Occipital lobe (tissue), 2 donors: Measurements from ENCODE around the gene TTC23L. TPM values are rescaled to one million over a fixed set of nuclear protein-coding genes. Genes with fewer than 3 reads are reported as not detected.
"Not testable (repeated sequence)": the region's sequence is repeated elsewhere in the genome, so short reads cannot be mapped to it uniquely, and the experiment has no call there.

Experiments
- DNase-seq: peaks from one replicate; lab custom pipeline; 2025; lab: John Stamatoyannopoulos, UW
- total RNA-seq: library from RNA; depleted of rRNA; stranded (reverse); fragments of >200 nt; gene quantifications from one replicate; pipeline ENCODE4 v1.2.3, GENCODE V29; 2014

TTC23L gene
- total RNA-seq, 1 donor from 2014 or later: 3.4 TPM

DNA sequence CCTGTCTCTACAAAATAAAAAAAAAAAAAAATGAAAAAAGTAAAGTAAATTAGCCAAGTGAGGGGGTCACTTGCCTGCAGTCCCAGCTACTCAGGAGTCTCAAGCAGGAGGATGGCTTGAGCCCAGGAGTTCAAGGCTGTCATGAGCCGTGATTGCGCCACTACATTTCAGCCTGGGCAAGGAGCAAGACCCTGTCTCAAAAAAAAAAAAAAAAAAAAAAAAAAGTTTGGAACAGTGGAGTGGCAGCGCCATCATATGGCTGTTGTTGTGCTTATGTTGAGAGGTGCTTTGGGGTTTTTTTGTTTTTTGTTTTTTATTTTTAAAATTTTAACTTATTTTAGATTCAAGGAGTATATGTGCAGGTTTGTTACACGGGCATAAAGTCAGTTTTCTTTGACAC lies 80.1 kb downstream of the TTC23L start:
- no peak for DNase-seq

DNA sequence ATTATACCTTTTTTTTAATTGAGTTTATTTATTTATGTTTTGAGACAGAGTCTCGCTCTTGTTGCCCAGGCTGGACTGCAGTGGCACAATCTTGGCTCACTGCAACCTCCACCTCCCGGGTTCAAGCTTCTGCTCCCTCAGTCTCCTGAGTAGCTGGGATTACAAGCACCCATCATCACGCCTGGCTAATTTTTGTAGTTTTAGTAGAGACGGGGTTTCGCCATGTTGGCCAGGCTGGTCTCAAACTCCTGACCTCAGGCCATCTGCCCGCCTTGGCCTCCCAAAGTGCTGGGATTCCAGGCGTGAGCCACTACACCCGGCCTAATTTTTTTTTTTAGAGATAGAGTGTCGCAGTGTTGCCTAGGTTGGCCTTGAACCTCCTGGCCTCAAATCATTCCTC lies 84.3 kb downstream of the TTC23L start:
- DNase-seq: not testable (repeated sequence)

DNA sequence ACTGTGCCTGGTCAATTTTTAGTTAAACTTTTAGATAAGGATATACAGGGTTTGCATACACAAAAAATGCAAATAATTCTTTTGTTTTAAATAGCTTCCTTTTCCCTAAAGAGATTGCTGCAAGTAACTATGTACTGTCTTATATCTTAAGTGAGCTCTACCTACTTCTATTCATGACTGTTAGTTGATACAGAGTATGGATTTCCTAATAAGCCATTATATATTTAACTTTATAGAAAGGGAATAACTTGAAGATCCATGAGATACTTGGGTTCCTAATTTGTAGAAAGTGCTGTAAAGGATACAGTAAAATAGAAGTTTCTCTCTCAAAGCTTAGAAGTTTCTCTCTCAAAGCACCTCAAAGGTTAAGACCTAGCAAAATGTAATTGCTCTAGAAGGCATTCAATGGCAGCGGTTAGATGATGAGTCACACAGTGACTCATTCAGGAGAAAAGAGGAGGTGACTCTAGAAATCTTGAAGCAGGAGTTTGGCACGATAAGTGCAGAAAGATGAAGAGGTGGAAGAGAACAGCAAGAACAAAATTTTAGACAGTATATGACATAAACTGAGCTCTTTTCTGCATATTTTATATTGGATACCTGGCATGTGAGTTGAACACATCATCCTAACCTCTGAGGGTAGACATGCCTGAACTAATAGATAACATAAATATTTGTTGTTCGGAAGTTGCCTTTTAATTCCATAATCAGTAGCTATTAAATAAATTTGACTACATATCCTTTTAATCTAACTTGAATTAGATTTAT lies 84.9 kb downstream of the TTC23L start:
- DNase-seq: peak; percentile 3

DNA sequence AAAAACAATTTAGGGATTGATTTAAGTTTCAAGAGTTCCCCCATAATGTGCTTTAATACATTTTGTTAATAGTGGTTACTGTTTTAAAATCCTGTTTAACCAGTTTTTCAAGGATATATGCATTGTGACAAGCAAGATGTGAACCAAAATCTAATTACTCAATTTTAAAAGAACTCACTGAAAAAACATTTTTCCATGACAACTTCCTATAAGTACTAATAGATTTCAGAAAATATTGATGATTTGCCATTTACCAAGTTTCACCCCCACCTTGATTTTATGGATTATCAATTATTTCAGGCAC lies 85.5 kb downstream of the TTC23L start:
- DNase-seq: no peak

DNA sequence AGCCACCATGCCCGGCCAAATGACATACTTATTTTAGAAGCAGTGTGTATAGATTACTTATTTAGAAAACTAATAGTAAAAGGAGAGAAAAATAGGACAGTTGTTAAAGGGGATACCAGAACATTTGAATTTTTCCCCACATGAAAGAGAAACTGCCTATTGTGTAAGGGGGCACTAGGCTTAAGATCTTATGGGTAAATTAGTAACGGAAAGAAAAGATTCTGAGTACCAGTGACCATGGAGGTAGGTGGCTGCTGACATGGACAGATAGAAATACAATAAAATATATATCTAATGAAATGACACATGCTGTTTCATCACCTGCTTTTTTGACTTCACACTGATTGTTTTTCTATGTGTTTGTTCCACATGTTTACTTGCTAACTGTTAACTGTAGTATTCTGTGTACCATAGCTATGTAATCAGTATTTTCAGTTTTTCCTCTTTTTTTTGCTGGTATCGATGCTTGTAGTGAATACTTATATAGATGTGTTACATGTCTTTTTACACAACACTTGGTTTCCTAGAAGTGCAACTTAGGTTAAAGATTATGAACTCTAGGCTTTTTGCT lies 87.4 kb downstream of the TTC23L start:
- no peak for DNase-seq

GRCh38 chr5:34927785-34928184 lies 88.8 kb downstream of the TTC23L start:
- no peak for DNase-seq

- DNase-seq: no peak
These were observed 89.3 kb downstream of the TTC23L start for GRCh38 chr5:34928267-34928666.

- peak; percentile 99 for DNase-seq
These were observed 90.3 kb downstream of the TTC23L start, which contains the start of gene DNAJC21 for GRCh38 chr5:34929134-34929719. Gene DNAJC21 (plus strand): TSS chr5:34929559. CDS start chr5:34929820, 261 bp downstream.

- peak; percentile 73 for DNase-seq
These were observed 90.9 kb downstream of the TTC23L start for GRCh38 chr5:34929720-34930461.

- DNase-seq: no peak
These were observed 91.5 kb downstream of the TTC23L start for GRCh38 chr5:34930462-34930844.

GRCh38 chr5:34930870-34931269 lies 91.9 kb downstream of the TTC23L start:
- no peak for DNase-seq

GRCh38 chr5:34932947-34933346 lies 94.0 kb downstream of the TTC23L start:
- DNase-seq: no peak

- no peak for DNase-seq
These were observed 103.0 kb downstream of the TTC23L start for GRCh38 chr5:34941936-34942335.

- DNase-seq: no peak
These were observed 105.1 kb downstream of the TTC23L start for GRCh38 chr5:34944044-34944443.

GRCh38 chr5:34944460-34945047 lies 105.6 kb downstream of the TTC23L start:
- no peak for DNase-seq

Other genes starting within 250 kb of the TTC23L start
- 29.3 TPM for gene RAI14, start 182.8 kb upstream of the TTC23L start, total RNA-seq
- gene RAD1, start 76.3 kb downstream of the TTC23L start, total RNA-seq: 48.4 TPM
- gene BRIX1, start 76.5 kb downstream of the TTC23L start, total RNA-seq: 49.4 TPM
- gene DNAJC21, start 90.4 kb downstream of the TTC23L start, total RNA-seq: 34.5 TPM
- not detected for gene AGXT2, start 208.8 kb downstream of the TTC23L start, total RNA-seq